BE2C (cell line): Measurements from ENCODE around the gene IDUA. TPM values are rescaled to one million over a fixed set of nuclear protein-coding genes. Genes with fewer than 3 reads are reported as not detected.
A peak's percentile ranks its signal among the peaks of the same experiment; 100 is the strongest.
"Not testable (repeated sequence)": the region's sequence is repeated elsewhere in the genome, so short reads cannot be mapped to it uniquely, and the experiment has no call there.

Experiments used
- DNase-seq: peaks from one replicate; pipeline ENCODE4 v3.0.0-alpha.2; 2020
- H3K27me3 ChIP-seq: fragments of 250-450 bp; sonication (Bioruptor Pico); 2 replicates; pipeline ENCODE4 v1.5.1; 2020; ENCODE audit warnings: mild to moderate bottlenecking
- H3K36me3 ChIP-seq: fragments of 250-450 bp; sonication (Bioruptor Pico); 2 replicates; pipeline ENCODE4 v1.5.1; 2020; ENCODE audit warnings: mild to moderate bottlenecking
- H3K4me1 ChIP-seq: fragments of 250-450 bp; sonication (Bioruptor Pico); 2 replicates; pipeline ENCODE4 v1.5.1; 2020
- H3K4me3 ChIP-seq: 2 replicates; pipeline ENCODE4 v1.5.1; 2011; ENCODE audit warnings: low read depth, low read length
- H3K9me3 ChIP-seq: fragments of 250-450 bp; sonication (Bioruptor Pico); 2 replicates; pipeline ENCODE4 v1.5.1; 2020
- polyA plus RNA-seq: library from polyadenylated mRNA; unstranded; fragments of >200 nt; gene quantifications from one replicate; pipeline ENCODE4 v1.2.1, GENCODE V29; 2012; ENCODE audit warnings: low read depth, missing spikeins; ENCODE audit not compliant: insufficient read length, insufficient read depth
- TF ChIP-seq, protein P1 (sequence below): IDR thresholded peaks from 2 replicates; pipeline ENCODE4 v1.5.1; 2012; ENCODE audit warnings: mild to moderate bottlenecking, low read depth, low read length

Gene IDUA
- polyA plus RNA-seq = 5.3 TPM

GRCh38 chr4:986879-987623 is at the start of gene IDUA:
Gene IDUA, plus strand, starts transcription at chr4:987044. Its CDS starts 41 bp downstream, at chr4:987085.
- TF ChIP-seq, protein P1, sequence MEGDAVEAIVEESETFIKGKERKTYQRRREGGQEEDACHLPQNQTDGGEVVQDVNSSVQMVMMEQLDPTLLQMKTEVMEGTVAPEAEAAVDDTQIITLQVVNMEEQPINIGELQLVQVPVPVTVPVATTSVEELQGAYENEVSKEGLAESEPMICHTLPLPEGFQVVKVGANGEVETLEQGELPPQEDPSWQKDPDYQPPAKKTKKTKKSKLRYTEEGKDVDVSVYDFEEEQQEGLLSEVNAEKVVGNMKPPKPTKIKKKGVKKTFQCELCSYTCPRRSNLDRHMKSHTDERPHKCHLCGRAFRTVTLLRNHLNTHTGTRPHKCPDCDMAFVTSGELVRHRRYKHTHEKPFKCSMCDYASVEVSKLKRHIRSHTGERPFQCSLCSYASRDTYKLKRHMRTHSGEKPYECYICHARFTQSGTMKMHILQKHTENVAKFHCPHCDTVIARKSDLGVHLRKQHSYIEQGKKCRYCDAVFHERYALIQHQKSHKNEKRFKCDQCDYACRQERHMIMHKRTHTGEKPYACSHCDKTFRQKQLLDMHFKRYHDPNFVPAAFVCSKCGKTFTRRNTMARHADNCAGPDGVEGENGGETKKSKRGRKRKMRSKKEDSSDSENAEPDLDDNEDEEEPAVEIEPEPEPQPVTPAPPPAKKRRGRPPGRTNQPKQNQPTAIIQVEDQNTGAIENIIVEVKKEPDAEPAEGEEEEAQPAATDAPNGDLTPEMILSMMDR = peak; percentile 53
- Histone ChIP-seq H3K27me3 (peaks cover 14% of the 10 kb centered on the region), H3K4me1 (no peaks in the 10 kb centered on the region), H3K36me3 (no peaks in the 10 kb centered on the region), H3K4me3 (peak within 1 kb of the TSS; percentile 46), H3K9me3 (no peaks in the 10 kb centered on the region)
- DNase-seq = peak; percentile 82

- H3K27me3 ChIP-seq, H3K9me3 ChIP-seq, H3K36me3 ChIP-seq, DNase-seq, H3K4me1 ChIP-seq, H3K4me3 ChIP-seq: not testable (repeated sequence)
Measured at GRCh38 chr4:939508-939907, 47.3 kb upstream of the IDUA start.

- DNase-seq = no peak
- Histone ChIP-seq H3K36me3 (no peaks in the 10 kb centered on the region), H3K9me3 (no peaks in the 10 kb centered on the region), H3K4me3 (no peak overlapping the region), H3K4me1 (no peaks in the 10 kb centered on the region), H3K27me3 (no peaks in the 10 kb centered on the region)
- TF ChIP-seq, protein P1 = no peak
Measured at GRCh38 chr4:945274-946102, 41.4 kb upstream of the IDUA start.

DNA sequence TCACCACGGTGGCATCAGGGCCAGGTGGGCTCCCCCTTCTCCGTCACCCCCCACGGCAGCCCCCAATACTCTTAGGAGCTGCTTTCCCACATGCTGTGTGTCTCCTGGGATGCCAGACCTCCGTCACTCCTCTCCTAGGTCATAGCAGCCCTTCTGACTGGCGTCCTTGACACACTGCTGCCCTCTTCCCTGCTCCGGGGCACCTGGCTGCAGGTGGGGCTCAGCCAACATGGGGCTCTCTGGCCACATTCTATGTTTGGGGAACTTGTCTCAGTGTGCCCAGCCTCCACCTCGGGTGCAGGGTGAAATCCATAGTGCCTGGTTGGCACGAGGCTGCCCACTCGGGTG is 40.8 kb upstream of the IDUA start:
- no peaks in the 10 kb centered on the region for H3K36me3 ChIP-seq
- no peaks in the 10 kb centered on the region for H3K4me1 ChIP-seq
- no peak for DNase-seq
- H3K9me3 ChIP-seq = no peaks in the 10 kb centered on the region
- no peaks in the 10 kb centered on the region for H3K27me3 ChIP-seq
- no peak overlapping the region for H3K4me3 ChIP-seq
- TF ChIP-seq, protein P1 = no peak

DNA sequence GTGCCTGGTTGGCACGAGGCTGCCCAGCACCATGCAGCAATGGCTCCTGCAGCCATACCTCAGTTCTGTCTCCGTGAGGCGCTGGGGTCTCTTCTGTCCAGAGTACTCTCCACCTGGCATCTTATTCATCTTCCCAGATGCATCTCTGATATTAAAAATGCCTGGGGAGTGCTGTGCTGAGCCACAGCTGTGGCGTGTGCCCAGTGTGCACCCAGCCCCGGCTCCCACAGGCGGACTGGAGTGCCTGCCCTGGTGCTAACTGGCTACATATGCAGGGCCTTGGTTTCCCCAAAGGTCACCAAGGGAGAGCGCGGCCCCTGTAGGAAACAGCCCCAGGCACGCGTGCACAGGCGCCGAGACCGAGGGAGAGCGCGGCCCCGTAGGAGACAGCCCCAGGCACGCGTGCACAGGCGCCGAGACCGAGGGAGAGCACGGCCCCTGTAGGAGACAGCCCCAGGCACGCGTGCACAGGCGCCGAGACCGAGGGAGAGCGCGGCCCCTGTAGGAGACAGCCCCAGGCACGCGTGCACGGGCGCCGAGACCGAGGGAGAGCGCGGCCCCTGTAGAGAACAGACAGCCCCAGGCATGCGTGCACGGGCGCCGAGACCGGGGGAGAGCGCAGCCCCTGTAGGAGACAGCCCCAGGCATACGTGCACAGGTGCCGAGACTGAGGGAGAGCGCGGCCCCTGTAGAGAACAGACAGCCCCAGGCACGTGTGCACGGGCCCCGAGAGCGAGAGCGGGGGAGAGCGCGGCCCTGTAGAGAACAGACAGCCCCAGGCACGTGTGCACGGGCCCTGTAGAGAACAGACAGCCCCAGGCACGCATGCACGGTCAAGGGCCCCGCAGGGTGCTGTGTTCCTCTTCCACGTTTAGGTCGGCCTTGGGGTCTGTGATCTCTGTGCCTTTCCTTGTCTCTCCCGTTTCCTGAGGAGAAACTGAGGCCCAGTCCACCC is 40.0 kb upstream of the IDUA start:
- Histone ChIP-seq H3K9me3 (no peaks in the 10 kb centered on the region), H3K27me3 (no peaks in the 10 kb centered on the region), H3K4me3 (no peak overlapping the region), H3K36me3 (no peaks in the 10 kb centered on the region), H3K4me1 (no peaks in the 10 kb centered on the region)
- no peak for DNase-seq
- TF ChIP-seq, protein P1 = no peak

DNA sequence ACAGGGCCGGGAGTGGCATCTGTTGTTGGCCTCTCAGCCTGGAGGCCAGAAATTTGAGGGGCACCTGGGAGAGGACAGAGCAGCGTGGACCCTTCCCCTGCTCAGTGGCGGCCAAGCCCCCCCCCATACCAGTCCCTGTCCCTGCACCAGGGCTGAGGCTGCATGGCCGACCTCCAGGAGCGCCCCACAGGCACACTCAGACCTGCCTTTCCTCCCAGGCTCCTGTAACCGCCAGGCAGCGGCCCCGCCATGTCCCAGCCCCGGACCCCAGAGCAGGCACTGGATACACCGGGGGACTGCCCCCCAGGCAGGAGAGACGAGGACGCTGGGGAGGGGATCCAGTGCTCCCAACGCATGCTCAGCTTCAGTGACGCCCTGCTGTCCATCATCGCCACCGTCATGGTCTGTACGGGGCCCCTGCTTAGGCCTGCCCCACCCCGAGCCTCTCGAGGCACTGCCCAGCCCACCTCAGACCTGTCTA is 39.3 kb upstream of the IDUA start:
- DNase-seq = no peak
- Histone ChIP-seq H3K4me3 (no peak overlapping the region), H3K9me3 (no peaks in the 10 kb centered on the region), H3K36me3 (no peaks in the 10 kb centered on the region), H3K4me1 (no peaks in the 10 kb centered on the region), H3K27me3 (no peaks in the 10 kb centered on the region)
- TF ChIP-seq, protein P1 = no peak
